ENCODE results near the gene E4F1. TPM values are rescaled to one million over a fixed set of nuclear protein-coding genes. Genes with fewer than 3 reads are reported as not detected.

Gene E4F1
- total and polyA plus RNA-seq, 2 of the 13 experiments (the other 11 are each of a cell fraction or from before 2014, with no cell fraction given): 13.8 to 19.5 TPM

- TF ChIP-seq, protein P1, sequence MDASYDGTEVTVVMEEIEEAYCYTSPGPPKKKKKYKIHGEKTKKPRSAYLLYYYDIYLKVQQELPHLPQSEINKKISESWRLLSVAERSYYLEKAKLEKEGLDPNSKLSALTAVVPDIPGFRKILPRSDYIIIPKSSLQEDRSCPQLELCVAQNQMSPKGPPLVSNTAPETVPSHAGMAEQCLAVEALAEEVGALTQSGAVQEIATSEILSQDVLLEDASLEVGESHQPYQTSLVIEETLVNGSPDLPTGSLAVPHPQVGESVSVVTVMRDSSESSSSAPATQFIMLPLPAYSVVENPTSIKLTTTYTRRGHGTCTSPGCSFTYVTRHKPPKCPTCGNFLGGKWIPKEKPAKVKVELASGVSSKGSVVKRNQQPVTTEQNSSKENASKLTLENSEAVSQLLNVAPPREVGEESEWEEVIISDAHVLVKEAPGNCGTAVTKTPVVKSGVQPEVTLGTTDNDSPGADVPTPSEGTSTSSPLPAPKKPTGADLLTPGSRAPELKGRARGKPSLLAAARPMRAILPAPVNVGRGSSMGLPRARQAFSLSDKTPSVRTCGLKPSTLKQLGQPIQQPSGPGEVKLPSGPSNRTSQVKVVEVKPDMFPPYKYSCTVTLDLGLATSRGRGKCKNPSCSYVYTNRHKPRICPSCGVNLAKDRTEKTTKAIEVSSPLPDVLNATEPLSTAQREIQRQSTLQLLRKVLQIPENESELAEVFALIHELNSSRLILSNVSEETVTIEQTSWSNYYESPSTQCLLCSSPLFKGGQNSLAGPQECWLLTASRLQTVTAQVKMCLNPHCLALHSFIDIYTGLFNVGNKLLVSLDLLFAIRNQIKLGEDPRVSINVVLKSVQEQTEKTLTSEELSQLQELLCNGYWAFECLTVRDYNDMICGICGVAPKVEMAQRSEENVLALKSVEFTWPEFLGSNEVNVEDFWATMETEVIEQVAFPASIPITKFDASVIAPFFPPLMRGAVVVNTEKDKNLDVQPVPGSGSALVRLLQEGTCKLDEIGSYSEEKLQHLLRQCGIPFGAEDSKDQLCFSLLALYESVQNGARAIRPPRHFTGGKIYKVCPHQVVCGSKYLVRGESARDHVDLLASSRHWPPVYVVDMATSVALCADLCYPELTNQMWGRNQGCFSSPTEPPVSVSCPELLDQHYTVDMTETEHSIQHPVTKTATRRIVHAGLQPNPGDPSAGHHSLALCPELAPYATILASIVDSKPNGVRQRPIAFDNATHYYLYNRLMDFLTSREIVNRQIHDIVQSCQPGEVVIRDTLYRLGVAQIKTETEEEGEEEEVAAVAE (CRISPR knock-in tag; IDR thresholded peaks at IDR 0.05; ENCODE audit: borderline replicate concordance): no peak
- TF ChIP-seq CHCHD3 (CRISPR knock-in tag; IDR thresholded peaks at IDR 0.05): peak; percentile 44
- TF ChIP-seq CHD4 (IDR thresholded peaks at IDR 0.05; ENCODE audit: borderline replicate concordance, low read length): 0 out of 2 replicates have a peak, but pooled peaks have one; percentile 42
- TF ChIP-seq ZNF496 (CRISPR knock-in tag; IDR thresholded peaks at IDR 0.05; ENCODE audit: insufficient replicate concordance): no peak
- TF ChIP-seq RFX3 (CRISPR knock-in tag; IDR thresholded peaks at IDR 0.05): no peak
- TF ChIP-seq SP2 (CRISPR knock-in tag; IDR thresholded peaks at IDR 0.05): peak; percentile 70
- peak; percentile 80 for TF ChIP-seq ZNF776 (CRISPR knock-in tag; IDR thresholded peaks at IDR 0.05)
- peak; percentile 47; the same call in 1 of the 2 replicates for TF ChIP-seq ARHGAP35 (CRISPR knock-in tag; IDR thresholded peaks at IDR 0.05; ENCODE audit: borderline replicate concordance)
- TF ChIP-seq, protein P2, sequence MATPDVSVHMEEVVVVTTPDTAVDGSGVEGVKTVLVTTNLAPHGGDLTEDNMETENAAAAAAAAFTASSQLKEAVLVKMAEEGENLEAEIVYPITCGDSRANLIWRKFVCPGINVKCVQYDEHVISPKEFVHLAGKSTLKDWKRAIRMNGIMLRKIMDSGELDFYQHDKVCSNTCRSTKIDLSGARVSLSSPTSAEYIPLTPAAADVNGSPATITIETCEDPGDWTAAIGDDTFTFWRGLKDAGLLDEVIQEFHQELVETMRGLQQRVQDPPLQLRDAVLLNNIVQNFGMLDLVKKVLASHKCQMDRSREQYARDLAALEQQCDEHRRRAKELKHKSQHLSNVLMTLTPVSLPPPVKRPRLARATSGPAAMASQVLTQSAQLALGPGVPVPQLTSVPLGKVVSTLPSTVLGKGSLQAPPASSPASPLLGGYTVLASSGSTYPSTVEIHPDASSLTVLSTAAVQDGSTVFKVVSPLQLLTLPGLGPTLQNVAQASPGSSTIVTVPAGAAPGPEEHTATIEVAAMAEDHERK (CRISPR knock-in tag; IDR thresholded peaks at IDR 0.05; ENCODE audit: low read depth): 0 out of 2 replicates have a peak, but pooled peaks have one; percentile 36
- TF ChIP-seq SKI (IDR thresholded peaks at IDR 0.05; ENCODE audit: partially characterized antibody): peak; percentile 79
- TF ChIP-seq ZMYM4 (CRISPR knock-in tag; IDR thresholded peaks at IDR 0.05): peak; percentile 96
- TF ChIP-seq ARNT (IDR thresholded peaks at IDR 0.05): no peak
- TF ChIP-seq THAP9 (CRISPR knock-in tag; IDR thresholded peaks at IDR 0.05; ENCODE audit: borderline replicate concordance): peak; percentile 89
- peak; percentile 95 for TF ChIP-seq MTERF4 (CRISPR knock-in tag; IDR thresholded peaks at IDR 0.05)
- TF ChIP-seq FOXA1 (IDR thresholded peaks at IDR 0.05): no peak
- TF ChIP-seq FOXA1 (CRISPR knock-in tag; IDR thresholded peaks at IDR 0.05): no peak
- TF ChIP-seq SMARCE1 (IDR thresholded peaks at IDR 0.05; ENCODE audit: borderline replicate concordance): no peak
- no peak for TF ChIP-seq PBX2 (CRISPR knock-in tag; IDR thresholded peaks at IDR 0.05)
- TF ChIP-seq PRPF4 (IDR thresholded peaks at IDR 0.05; ENCODE audit: low read depth, low read length, poor library complexity, severe bottlenecking): no peak
Measured at GRCh38 chr16:2267913-2268666, 44.7 kb downstream of the E4F1 start, which contains the start of gene RNPS1 (continued).
